Calu3 (cell line): ENCODE measurements around the gene WDR45B. TPM values are rescaled to one million over a fixed set of nuclear protein-coding genes. Genes with fewer than 3 reads are reported as not detected.

ENCODE experiments used
- BruUV-seq: library from RNA; stranded (reverse); fragments of 400-500 nt; replicated peaks from 2 replicates; lab custom pipeline; 2021; lab: Mats Ljungman, UMichigan
- CTCF ChIA-PET: fragments of 300-600 bp; sonication (Branson Sonifier 250); formaldehyde crosslinking; loops from one replicate; lab custom pipeline; 2022; ENCODE audit warnings: antibody characterized with exemption; lab: Charles Lee
- DNase-seq: peaks from one replicate; pipeline ENCODE4 v3.0.0; 2022
- H3K27ac Mint-ChIP-seq: one replicate; pipeline ENCODE4 v1.8.0; 2022; ENCODE audit warnings: mixed read lengths; ENCODE audit not compliant: unreplicated experiment
- H3K27me3 Mint-ChIP-seq: one replicate; pipeline ENCODE4 v1.8.0; 2022; ENCODE audit warnings: mixed read lengths; ENCODE audit not compliant: unreplicated experiment
- H3K36me3 Mint-ChIP-seq: one replicate; pipeline ENCODE4 v1.8.0; 2022; ENCODE audit warnings: mild to moderate bottlenecking, moderate library complexity, mixed read lengths; ENCODE audit not compliant: insufficient read depth, unreplicated experiment
- H3K4me1 Mint-ChIP-seq: one replicate; pipeline ENCODE4 v1.8.0; 2022; ENCODE audit warnings: mild to moderate bottlenecking, low read depth, mixed read lengths; ENCODE audit not compliant: unreplicated experiment
- H3K4me3 Mint-ChIP-seq: one replicate; pipeline ENCODE4 v1.8.0; 2022; ENCODE audit warnings: mild to moderate bottlenecking, low read depth, moderate library complexity, mixed read lengths; ENCODE audit not compliant: unreplicated experiment
- H3K9me3 Mint-ChIP-seq: one replicate; pipeline ENCODE4 v1.8.0; 2022; ENCODE audit warnings: low read depth, mixed read lengths; ENCODE audit not compliant: unreplicated experiment
- CTCF ChIP-seq: fragments of 200-600 bp; IDR thresholded peaks from one replicate; pipeline ENCODE4 v1.8.0; 2022; ENCODE audit warnings: antibody characterized with exemption; ENCODE audit not compliant: unreplicated experiment
- intact Hi-C: fragments of 100-400 bp; cut with micrococcal nuclease; formaldehyde crosslinking; loops from one replicate; pipeline ENCODE4 v1.10.0; 2022; ENCODE audit not compliant: unreplicated experiment
- total RNA-seq: library from RNA; stranded (reverse); gene quantifications from 2 replicates; pipeline ENCODE4 v1.2.3, GENCODE V29; 2022

Gene WDR45B
- total RNA-seq, 1 experiment from 2014 or later, result 108 TPM

- CTCF ChIA-PET, result no interaction called here
- Mint-ChIP-seq H3K36me3 (peaks cover 64% of the 10 kb centered on the region), H3K9me3 (no peaks in the 10 kb centered on the region), H3K27me3 (no peaks in the 10 kb centered on the region), H3K4me3 (no peak overlapping the region), H3K27ac (no peak overlapping the region), H3K4me1 (peaks cover 17% of the 10 kb centered on the region)
- no peak for TF ChIP-seq CTCF
- BruUV-seq, result no TSS peak
- no peak for DNase-seq
- intact Hi-C loops, result no loop called here
Observed at GRCh38 chr17:82596837-82597672, 51.2 kb downstream of the WDR45B start.

GRCh38 chr17:82596296-82596695 is 51.9 kb downstream of the WDR45B start:
- no peak for TF ChIP-seq CTCF
- H3K27me3 Mint-ChIP-seq, result no peaks in the 10 kb centered on the region
- CTCF ChIA-PET, result no interaction called here
- H3K9me3 Mint-ChIP-seq, result no peaks in the 10 kb centered on the region
- no peak overlapping the region for H3K27ac Mint-ChIP-seq
- peaks cover 19% of the 10 kb centered on the region for H3K4me1 Mint-ChIP-seq
- no peak for DNase-seq
- intact Hi-C loops, result no loop called here
- BruUV-seq, result no TSS peak
- H3K4me3 Mint-ChIP-seq, result no peak overlapping the region
- peaks cover 57% of the 10 kb centered on the region for H3K36me3 Mint-ChIP-seq

GRCh38 chr17:82595893-82596292 is 52.4 kb downstream of the WDR45B start:
- CTCF ChIA-PET, result no interaction called here
- Mint-ChIP-seq H3K4me1 (peaks cover 19% of the 10 kb centered on the region), H3K9me3 (no peaks in the 10 kb centered on the region), H3K4me3 (no peak overlapping the region), H3K36me3 (peaks cover 53% of the 10 kb centered on the region), H3K27ac (no peak overlapping the region), H3K27me3 (no peaks in the 10 kb centered on the region)
- no peak for DNase-seq
- TF ChIP-seq CTCF, result no peak
- no TSS peak for BruUV-seq
- intact Hi-C loops, result no loop called here

- H3K4me1 Mint-ChIP-seq, result peaks cover 19% of the 10 kb centered on the region
- H3K36me3 Mint-ChIP-seq, result peaks cover 43% of the 10 kb centered on the region
- CTCF ChIA-PET, result no interaction called here
- no peak for TF ChIP-seq CTCF
- DNase-seq, result no peak
- BruUV-seq, result no TSS peak
- H3K4me3 Mint-ChIP-seq, result no peak overlapping the region
- H3K27ac Mint-ChIP-seq, result no peak overlapping the region
- H3K9me3 Mint-ChIP-seq, result no peaks in the 10 kb centered on the region
- H3K27me3 Mint-ChIP-seq, result no peaks in the 10 kb centered on the region
- intact Hi-C loops, result no loop called here
Observed at GRCh38 chr17:82594571-82594970, 53.7 kb downstream of the WDR45B start.
